Hippocampal formation (tissue), 2 donors: ENCODE data around the gene GBA3.

Experiments
- DNase-seq, 2 donors: peaks; one replicate each; lab custom pipeline; 2025; lab: John Stamatoyannopoulos, UW

The GBA3 gene

DNA sequence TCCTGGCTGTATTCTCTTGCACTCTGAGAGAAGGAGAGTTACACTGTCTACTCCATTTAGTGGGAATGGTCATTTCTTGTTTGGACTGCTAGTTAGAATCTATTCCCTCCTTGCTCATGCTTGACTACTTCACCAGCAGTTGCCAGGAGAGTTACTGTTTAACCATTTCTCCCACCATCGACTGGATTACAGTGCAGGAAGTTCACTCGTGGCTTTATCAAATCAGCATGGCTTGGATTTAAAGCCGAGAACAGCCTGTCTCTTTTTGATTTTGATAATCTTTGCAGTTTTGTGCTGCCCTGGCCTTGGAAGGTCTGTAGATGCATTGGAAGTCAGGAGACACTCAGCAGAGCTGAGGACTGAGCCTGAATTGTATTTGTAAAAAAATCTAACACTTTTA lies 3.2 kb downstream of the GBA3 start:
- no peak for DNase-seq

DNA sequence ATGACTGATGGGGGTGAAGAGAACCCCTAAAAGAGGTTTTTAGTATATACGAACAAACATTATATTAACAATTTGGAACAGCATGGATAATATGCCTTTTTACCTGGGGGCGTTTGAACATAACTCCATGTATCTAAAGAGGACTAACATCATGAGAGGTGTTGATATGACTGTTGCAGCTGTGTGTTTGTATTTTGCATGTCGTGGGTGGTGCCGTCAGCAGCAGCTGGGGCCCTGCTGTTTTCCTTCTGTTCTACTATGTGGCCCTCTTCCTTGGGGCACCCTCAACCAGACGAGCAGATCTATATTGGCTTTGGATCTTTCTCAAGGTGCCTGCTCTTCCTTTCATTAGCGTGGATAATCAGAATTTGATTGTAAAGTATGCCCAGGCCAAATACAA lies 11.2 kb downstream of the GBA3 start:
- no peak for DNase-seq

DNA sequence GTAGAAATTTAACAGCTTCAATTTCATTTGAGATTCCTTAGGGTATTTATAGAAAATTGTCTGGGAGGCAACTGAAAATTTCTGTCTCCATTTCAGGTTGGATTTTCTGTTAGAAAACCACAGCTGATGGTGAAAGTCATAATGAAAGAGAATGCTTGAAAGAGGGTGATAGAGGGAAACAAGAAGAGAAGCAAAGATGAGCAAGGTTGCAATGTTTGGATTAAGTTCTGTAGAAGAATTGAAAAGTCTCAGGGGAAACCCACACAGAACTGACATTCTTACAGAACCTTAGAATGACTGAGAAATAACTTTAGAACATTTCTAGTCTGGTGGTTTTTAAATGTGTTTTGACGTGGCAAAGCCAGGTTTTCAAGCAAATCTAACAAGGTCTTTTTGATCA lies 14.7 kb downstream of the GBA3 start:
- DNase-seq = no peak

DNA sequence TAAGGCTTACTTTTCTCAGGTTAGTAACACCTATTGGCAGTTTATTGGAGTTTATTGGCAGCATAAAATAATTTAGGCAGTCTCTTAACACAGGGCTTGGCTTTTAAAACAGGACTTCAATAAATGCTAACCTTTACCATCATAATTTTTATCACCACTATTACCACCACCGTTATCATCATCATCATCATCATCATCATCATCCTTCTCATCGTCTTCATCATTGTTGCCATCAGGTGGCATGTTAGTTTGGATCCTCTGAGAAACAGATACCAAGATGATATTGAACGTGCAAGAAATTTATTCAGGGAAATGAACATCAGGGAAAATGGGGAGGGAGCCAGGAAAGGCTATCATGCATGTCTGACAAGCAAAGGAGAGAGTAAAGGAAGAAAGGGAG lies 16.2 kb downstream of the GBA3 start:
- no peak for DNase-seq

DNA sequence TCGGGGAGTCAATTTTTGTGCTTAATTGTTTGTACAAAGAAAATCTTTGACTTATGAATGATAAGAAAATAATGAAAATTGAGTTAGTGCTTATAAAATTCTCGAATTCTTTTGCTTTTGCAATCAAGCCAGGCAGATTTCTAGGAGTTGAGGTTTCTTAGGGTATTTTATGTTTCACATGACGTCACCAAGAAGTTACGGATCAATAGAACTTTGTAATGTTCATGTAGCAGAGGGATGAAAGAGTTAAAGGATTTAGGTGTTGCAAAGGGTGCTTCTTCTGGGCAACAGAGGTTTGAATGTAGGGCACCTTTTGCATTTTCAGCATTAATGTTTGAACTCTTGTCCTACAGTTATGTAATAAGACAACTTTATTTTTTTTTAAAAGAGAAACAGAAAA lies 19.4 kb downstream of the GBA3 start:
- DNase-seq = no peak

DNA sequence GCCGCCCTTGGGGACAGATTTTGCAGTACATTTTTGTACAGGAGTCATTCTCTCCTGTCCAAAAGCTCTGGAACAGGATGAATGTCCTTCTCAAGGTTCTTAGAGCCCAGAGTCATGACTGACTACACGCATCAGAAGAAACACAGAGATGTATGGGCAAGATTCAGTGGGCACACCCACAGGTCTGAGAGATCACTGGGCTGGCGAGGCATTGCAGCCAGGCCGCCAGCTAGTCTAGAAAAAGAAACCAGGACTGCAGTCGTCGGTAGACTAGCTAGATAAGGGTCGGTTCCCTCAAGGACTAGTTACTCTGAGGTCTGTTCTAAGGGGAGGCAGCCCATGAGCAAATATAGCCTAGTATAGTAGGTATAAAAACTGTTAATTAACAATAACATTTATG lies 19.8 kb downstream of the GBA3 start:
- DNase-seq = no peak

DNA sequence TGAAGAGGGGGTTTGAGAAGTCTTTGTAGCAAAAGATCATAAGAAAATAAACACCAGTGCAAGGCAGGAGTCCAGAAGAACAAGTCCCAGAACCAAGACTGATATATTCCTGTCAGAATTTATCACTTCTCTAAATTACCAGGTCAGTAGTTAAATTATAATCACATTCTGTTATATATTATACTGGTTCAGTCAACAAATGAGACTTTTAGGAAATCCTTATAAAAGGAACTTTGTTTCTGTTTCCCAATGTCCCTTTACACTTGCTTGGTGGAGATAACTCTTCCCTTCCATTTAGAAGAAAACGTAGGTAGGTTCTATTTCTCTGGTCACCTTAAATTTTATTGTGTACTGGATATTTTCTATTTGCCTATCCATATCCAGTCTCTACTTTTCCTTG lies 21.1 kb downstream of the GBA3 start:
- DNase-seq = no peak

DNA sequence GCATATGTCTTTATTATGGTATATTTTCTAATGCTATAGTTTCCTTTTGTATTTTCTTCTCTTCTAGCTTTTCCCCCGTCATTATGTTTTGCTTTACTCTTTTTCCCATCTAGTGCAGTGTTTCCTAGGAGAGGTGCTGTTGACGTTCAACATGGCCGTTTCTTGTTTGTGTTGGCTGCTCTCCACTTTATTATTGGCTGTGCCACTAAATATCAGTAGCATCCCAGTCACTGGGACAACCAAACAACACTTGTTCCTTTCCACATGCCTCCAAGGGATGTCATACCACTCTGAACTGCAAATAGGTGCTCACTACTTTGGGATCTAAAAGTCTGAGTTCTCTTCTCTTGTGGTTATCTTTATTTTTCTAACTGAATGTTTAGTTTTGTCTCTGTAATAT lies 26.5 kb downstream of the GBA3 start:
- DNase-seq = no peak

DNA sequence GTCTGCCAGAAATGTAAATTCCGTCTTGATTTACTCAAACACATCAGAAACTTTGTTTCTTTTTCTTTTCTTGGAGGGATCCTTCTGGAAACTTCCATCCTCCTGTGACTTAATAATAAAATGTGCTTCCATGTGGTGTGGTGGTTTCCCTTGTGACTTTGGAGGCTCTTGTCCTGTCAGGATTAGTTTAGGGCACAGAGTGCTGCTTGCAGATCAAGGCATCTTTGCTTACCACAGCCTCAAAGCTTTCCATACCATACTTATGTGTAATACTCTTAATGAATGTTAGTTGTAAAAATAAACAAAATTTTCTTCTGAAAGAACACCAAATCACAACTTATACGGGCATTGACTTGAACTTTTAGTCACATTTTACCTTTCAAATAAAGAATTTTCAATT lies 27.4 kb downstream of the GBA3 start:
- no peak for DNase-seq

DNA sequence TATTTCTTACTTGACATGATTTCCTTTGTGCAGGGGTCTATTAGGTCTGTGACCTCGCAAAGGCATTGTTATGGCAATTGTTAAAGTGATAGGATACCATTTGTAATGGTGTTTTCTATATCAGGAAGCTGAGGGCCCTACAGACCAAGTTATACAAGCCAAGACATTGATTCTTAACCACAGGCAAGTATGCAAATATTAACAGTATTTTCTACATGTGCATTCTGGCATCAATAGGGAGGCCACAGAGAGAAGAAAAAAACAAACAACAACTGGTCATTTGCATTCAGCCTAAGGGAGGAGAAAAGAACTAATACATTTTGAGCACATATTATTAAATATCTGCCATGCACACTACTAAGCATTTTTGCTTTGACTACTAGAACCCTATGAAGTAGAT lies 28.5 kb downstream of the GBA3 start:
- no peak for DNase-seq

DNA sequence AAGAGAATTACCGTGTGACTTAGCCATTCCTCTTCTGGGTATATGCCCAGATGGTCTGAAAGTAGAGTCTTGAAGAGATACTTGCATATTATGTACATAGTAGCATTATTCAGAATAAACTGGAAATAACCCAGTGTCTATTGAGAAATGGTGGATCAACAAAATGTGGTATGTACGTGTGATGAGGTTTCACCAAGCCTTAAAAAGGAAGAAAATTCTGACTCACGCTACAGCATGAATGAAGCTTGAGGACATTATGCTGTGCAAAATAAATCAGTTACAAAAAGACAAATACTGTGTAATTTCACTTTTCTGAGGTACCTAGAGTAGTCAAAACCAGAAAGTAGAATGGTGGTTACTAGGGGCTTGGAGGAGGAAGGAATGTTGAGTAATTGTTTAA lies 37.3 kb downstream of the GBA3 start:
- no peak for DNase-seq

DNA sequence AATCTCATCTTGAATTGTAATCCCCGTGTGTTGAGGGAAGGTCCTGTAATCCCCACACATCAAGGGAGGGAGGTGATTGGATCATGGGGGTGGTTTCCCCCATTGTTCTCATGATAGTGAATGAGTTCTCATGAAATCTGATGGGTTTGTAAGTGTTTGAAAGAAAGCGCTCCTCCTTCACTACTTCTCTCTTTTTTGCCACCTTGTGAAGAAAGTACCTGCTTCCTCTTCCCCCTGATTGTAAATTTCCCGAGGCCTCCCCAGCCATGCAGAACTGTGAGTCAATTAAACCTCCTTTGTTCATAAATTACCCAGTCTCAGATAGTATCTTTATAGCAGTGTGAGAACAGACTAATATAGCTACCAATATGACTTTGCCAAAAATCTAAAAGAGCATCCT lies 41.1 kb downstream of the GBA3 start:
- DNase-seq = no peak

DNA sequence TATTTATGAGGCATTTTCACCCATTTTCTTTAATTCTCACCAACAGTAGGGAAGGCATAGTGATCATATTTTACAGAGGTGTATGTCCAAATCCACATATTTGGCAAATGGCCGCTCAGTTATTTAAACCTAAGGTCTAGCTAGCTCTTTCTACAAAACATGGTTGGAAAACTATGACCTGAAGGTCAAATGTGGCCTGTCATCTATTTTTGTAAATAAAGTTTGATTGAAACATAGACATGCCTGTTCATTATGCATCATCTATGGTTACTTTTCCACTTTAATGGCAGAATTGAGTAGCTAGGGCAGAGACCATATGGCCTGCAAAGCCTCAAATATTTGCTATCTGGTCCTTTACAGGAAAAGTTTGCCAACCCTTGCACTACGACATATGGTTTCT lies 44.2 kb downstream of the GBA3 start:
- DNase-seq = no peak

DNA sequence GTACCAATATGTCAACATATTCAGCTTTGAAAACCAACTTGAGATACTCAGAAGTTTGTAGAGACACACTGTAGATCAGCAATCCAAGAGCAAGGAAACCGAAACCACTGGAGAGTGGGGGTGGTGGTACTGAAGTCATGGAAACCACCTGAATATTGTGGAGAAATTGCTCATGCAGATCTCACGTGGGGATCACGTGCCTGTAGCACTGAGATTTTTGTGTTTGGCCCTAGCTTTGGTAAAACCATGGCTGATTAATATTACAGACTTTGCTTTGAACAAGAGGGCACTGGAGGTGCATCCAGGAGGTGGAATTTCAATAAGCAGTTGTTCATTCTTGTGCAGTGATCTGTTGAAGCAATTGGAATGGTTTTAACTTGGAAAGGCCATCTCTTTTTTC lies 47.2 kb downstream of the GBA3 start:
- no peak for DNase-seq

DNA sequence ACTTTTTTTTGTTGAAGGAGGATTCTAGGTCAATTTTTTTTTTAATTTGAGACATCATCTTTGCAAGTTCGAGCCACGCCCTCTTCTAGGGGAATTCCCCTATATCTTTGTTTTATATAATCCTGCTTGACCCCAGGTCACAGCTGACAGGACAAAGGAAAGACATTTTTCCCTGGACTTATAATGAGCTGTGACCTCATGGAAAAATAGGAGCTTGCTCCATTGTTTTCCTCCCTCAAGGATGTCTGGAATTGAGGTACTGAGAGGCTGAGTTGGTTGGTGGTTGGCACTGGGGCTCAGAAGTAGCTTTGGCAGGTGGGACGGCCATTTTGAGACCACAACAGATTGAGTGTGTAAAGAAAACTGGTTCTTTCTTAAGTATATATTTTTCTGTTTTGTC lies 49.0 kb downstream of the GBA3 start:
- no peak for DNase-seq

DNA sequence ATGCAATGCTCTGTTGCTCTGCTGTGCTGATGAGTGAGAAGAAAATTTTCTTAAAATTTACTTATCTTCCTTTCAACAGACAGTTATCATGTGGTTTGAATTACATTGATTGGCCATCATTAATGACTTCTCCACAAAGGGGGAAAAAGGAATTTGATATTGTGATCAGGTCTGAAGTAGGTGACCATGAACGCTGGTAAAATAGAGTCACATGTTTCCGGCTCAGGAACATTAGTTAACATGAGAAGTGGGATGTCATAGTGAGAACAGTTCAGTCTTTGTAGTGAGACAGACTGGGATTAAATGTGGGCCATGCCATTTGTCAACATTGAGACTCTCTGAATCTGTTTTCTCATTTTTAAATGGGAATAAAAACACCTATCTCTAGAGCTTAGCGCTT lies 50.6 kb downstream of the GBA3 start:
- no peak for DNase-seq

DNA sequence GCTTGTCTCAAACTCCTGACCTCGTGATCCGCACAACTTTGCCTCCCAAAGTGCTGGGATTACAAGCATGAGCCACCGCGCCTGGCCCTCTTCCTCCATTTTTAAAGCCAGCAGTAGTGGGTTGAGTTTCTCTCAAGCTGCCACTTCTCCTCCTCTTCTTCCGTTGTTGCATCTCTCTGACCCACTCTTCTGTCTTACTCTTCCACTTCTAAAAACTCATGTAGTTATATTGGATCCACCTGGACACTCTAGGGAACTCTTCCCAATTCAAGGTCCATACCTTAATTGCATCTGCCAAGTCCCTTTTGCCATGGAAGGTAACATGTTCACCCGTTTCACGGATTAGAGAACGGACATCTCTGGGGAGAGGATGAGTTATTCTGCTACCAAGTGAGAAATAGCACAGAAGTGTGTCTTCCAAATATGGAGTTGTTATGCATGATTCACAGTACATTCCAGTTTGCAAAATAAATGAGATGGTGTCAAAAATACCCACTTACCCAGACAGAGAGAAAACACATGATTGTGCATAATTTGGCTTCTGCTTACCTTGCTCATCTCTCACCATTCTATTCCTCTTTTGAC lies 51.8 kb downstream of the GBA3 start:
- DNase-seq = no peak

DNA sequence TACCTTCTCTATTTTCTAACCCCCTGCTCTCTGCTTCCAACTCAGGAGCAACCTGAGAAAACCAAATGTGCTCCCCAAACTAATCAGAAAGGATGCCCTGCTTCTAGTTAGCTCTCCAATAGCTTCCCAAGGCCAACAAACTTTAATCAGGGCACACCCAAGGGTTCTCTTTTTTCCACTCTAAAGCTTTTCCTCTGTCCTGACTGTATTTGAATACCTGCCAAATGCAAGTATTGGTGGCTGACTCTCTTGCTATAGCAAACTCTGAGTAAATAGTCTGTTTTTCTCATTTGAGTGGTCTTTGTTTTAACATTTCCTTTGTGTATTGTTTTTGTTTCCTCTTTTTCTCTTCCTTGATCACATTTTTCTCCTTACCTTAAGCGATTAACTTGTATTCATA lies 52.5 kb downstream of the GBA3 start:
- no peak for DNase-seq

DNA sequence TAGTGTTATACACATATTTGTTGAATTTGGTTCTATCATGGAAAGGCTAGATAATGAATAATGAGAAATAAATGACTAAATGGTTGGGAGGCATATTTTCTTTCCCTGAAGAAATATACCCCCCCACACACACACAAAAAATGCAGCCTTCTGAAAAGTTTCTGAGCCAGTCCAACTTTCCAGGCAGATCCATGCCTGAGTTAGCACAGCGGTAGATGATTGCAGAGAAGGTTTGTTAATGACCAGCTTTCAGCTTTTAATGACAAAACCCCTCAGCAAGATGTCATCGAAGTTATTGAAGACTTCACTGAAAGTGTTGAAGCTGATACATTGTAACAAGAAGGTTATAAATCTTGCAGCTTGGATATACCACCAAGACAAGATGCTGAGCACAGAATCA lies 61.4 kb downstream of the GBA3 start:
- DNase-seq = no peak

DNA sequence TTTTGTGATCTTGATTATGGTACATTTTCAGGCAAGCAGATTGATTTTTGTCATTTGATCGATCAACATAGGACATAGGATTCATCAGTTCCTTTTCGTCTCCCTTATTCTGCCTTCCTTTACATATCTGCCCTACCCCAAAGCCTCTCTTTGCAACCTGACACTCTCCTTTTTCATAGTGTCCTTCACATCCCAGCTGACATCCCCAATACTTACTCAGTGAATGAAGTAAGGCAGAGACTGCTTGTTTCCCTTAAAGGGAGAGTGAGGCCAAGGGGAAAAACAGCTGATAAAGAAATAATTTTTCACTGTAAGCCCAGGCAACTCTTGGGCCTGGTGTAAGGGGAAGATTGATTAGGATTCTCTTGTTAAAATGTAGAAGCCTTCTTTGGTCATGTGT lies 69.8 kb downstream of the GBA3 start:
- DNase-seq = no peak

DNA sequence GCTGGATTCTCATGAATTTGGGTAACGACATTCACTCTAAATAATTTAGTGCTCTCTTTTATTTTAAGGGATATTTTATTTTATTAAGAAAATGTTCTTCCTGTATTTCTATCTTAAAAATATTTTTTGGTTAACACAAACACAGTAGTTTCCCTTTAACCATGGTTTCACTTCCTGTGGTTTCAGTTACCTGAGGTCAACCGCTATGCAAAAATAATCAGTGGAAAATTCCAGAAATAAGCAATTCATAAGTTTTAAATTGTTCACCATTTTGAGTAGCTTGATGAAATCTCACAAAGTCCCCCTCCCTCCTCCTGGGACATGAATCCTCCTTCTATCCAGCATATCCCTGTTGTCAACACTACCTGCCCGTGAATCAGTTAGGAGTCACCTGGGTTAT lies 71.4 kb downstream of the GBA3 start:
- DNase-seq = no peak

DNA sequence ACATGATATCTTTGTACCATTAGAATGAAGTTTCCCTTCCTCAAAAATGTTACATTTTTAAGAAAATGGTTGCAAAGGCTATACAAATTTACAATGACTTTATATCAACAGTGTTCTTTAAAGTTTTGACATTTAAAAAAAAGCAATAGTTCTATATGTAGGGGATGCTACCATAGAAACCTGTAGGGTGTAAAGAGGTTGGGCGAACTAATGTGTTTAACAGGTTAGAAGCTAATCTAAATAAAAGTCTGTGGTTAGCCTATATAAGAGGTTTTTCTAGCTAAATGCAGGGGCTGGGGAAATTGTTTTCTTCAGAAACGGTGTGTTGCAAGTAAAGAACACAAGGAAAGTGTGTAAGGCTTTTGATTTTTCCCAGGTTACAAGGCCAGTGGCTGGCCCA lies 73.3 kb downstream of the GBA3 start:
- DNase-seq = no peak

DNA sequence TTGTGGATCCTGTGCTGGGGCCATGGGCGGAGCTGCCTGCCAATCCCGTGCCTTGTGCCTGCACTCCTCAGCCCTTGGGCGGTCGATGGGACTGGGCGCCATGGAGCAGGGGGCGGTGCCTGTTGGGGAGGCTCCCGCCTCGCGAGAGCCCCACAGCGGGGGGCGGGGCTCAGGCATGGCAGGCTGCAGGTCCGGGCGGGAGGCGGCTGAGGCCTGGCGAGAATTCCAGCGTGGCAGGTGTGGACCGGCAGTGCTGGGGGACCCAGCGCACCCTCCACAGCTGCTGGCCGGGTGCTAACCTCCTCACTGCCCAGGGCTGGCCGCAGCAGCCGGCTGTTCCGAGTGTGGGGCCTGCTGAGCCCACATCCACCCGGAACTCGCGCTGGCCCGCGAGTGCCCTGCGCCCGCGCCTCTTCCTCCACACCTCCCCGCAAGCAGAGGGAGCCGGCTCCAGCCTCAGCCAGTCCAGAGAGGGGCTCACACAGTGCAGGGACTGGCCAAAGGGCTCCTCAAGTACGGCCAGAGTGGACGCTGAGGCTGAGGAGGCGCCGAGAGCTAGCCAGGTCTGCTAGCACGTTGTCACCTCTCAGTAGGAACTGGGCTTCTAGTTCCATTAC lies 85.9 kb downstream of the GBA3 start:
- no peak for DNase-seq

DNA sequence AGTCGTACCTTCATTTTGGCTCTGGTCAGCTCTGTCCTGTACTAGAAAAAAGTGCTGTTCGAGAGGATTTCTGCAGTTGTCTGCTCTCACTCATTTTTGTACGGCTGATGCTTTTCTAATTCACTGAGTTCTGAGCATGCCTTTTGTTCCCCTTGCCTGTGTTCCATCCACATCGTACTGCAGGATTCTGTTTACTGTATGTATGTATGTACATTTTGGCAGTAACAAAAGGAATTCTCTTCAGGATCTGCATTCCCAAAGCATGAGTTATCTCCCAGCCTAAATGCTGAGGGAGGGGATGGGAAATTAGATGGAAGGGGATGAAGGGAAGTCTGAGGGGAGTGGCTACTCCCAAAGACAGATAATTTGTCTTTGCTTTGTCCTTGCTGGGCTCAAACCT lies 87.6 kb downstream of the GBA3 start:
- DNase-seq = no peak

DNA sequence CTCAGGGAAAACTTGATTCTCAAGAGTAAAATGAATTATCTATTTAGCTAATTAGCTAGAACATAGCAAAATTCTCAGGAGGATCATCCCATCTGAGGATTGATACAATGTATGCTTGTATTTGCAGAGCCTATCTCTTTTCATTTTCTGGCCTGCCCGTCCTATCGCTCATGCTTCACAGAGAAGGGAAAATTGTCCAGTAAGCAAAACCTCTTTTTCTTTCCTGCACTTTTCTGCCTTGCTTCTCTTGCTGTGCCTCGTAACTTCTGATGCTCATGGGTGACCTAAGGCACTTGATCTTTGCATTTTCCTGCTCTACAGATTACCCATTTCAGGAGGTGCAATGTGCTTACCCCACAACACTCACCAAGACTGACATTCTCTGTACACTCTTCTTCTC lies 88.1 kb downstream of the GBA3 start:
- DNase-seq = no peak
